Testis (tissue), 2 donors: ENCODE results near the gene SIK3.

Experiments
- POLR2A ChIP-seq: fragments of 450-650 bp; IDR thresholded peaks from one replicate; pipeline ENCODE4 v1.6.1; 2017; ENCODE audit warnings: antibody characterized with exemption, mild to moderate bottlenecking, moderate library complexity
- TF ChIP-seq, protein P1 (sequence below), 3 experiments: fragments of 450-650 bp in 2 of 3; fragments of 200-600 bp in 1 of 3; sonication (generic) in 1 of 3; IDR thresholded peaks; one replicate each; pipeline ENCODE4 v1.5.1; 2016 to 2019; ENCODE audit warnings: antibody characterized with exemption in 3 of 3, mild to moderate bottlenecking in 2 of 3, moderate library complexity in 1 of 3

DNA sequence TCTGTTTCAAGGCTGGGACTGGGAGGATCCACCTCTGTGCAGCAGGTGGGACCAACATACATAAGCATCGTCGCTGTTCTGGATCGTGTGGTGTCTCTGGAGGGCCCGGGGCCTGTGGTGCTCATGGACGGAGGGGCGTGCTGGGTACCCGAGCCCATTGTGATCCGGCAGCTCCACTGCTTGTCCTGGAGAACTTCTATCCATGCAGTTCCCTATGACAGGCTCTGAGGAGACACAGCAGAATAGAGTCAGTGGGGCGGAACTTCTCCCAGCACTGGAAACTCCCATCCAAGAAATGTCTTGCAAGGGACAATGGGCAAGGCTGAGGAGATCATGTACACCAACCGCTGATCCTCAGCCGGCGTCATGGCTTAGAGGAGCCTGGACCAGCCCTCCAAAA, 249.2 kb downstream of the SIK3 start:
- TF ChIP-seq, protein P1, sequence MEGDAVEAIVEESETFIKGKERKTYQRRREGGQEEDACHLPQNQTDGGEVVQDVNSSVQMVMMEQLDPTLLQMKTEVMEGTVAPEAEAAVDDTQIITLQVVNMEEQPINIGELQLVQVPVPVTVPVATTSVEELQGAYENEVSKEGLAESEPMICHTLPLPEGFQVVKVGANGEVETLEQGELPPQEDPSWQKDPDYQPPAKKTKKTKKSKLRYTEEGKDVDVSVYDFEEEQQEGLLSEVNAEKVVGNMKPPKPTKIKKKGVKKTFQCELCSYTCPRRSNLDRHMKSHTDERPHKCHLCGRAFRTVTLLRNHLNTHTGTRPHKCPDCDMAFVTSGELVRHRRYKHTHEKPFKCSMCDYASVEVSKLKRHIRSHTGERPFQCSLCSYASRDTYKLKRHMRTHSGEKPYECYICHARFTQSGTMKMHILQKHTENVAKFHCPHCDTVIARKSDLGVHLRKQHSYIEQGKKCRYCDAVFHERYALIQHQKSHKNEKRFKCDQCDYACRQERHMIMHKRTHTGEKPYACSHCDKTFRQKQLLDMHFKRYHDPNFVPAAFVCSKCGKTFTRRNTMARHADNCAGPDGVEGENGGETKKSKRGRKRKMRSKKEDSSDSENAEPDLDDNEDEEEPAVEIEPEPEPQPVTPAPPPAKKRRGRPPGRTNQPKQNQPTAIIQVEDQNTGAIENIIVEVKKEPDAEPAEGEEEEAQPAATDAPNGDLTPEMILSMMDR (IDR thresholded peaks at IDR 0.05) = no peak
- no peak for TF ChIP-seq POLR2A
